Fibroblast of lung (primary cell): Measurements from ENCODE around the gene DIS3L2. TPM values are rescaled to one million over a fixed set of nuclear protein-coding genes. Genes with fewer than 3 reads are reported as not detected.

Experiments used
- DNase-seq, 2 donors: peaks; one replicate each; pipeline versions ENCODE4 v3.0.0 to v3.0.0-alpha.2; 2010; ENCODE audit warnings: low read depth in 2 of 2
- H2AFZ ChIP-seq: 2 replicates; pipeline ENCODE4 v1.5.1; 2012; ENCODE audit warnings: low read length, control low read depth, inconsistent platforms
- H3K27ac ChIP-seq: 2 replicates; pipeline ENCODE4 v1.5.1; 2011; ENCODE audit warnings: low read length, control low read depth; ENCODE audit not compliant: insufficient read depth
- H3K27me3 ChIP-seq: 2 replicates; pipeline ENCODE4 v1.5.1; 2011; ENCODE audit warnings: mild to moderate bottlenecking, low read length; ENCODE audit not compliant: control insufficient read depth, insufficient read depth
- H3K36me3 ChIP-seq: 2 replicates; pipeline ENCODE4 v1.5.1; 2011; ENCODE audit warnings: low read length; ENCODE audit not compliant: control insufficient read depth, insufficient read depth
- H3K4me1 ChIP-seq: 2 replicates; pipeline ENCODE4 v1.5.1; 2011; ENCODE audit warnings: low read length; ENCODE audit not compliant: control insufficient read depth, insufficient read depth; ENCODE audit errors: extremely low read depth
- H3K4me2 ChIP-seq: 2 replicates; pipeline ENCODE4 v1.5.1; 2011; ENCODE audit warnings: low read length, control low read depth; ENCODE audit not compliant: insufficient read depth; ENCODE audit errors: extremely low read depth
- H3K4me3 ChIP-seq, 4 experiments: fragments of 200-600 bp in 1 of 4; sonication (generic) in 1 of 4; replicated peaks in 1 of 4; 2 replicates each; pipeline ENCODE4 v1.5.1; 2011 to 2016; ENCODE audit warnings: low read length in 4 of 4, low read depth in 3 of 4, mild to moderate bottlenecking in 3 of 4, control low read depth in 2 of 4, inconsistent platforms in 1 of 4, mixed read lengths in 1 of 4; ENCODE audit not compliant: insufficient read depth in 1 of 4; ENCODE audit errors: control extremely low read depth in 1 of 4
- H3K79me2 ChIP-seq: 2 replicates; pipeline ENCODE4 v1.5.1; 2012; ENCODE audit warnings: mild to moderate bottlenecking, low read length, inconsistent platforms; ENCODE audit not compliant: control insufficient read depth, insufficient read depth
- H3K9ac ChIP-seq: 2 replicates; pipeline ENCODE4 v1.5.1; 2011; ENCODE audit warnings: mild to moderate bottlenecking, low read length, control low read depth; ENCODE audit not compliant: insufficient read depth
- H3K9me3 ChIP-seq: 2 replicates; pipeline ENCODE4 v1.5.1; 2012; ENCODE audit warnings: low read depth, low read length; ENCODE audit not compliant: control insufficient read depth, insufficient read depth
- H4K20me1 ChIP-seq: 2 replicates; pipeline ENCODE4 v1.5.1; 2011; ENCODE audit warnings: low read length; ENCODE audit not compliant: control insufficient read depth, insufficient read depth; ENCODE audit errors: extremely low read depth
- CTCF ChIP-seq, 2 donors: IDR thresholded peaks in 1 of 2; conservative IDR thresholded peaks in 1 of 2; 1 replicate in 1 of 2; 2 replicates in 1 of 2; pipeline ENCODE4 v1.5.1; 2011 to 2012; ENCODE audit warnings: low read length in 2 of 2, control low read depth in 1 of 2, inconsistent platforms in 1 of 2, low read depth in 1 of 2, mild to moderate bottlenecking in 1 of 2
- EZH2 ChIP-seq: IDR thresholded peaks from 2 replicates; pipeline ENCODE4 v1.5.1; 2012; ENCODE audit warnings: low read length, control low read depth, mild to moderate bottlenecking; ENCODE audit errors: missing control alignments
- polyA plus RNA-seq, 2 donors: library from polyadenylated mRNA; depleted of rRNA in 1 of 2; stranded (reverse) in 1 of 2; unstranded in 1 of 2; fragments of >200 nt; gene quantifications; 2 replicates each; pipeline ENCODE4 v1.2.1, GENCODE V29; 2011 to 2012; ENCODE audit warnings: missing spikeins in 1 of 2
- total RNA-seq: library from RNA; depleted of rRNA; stranded (reverse); fragments of >200 nt; gene quantifications from 2 replicates; pipeline ENCODE4 v1.2.1, GENCODE V29; 2014

DIS3L2 gene
- total and polyA plus RNA-seq, 2 donors (not counting 1 experiment from before 2014, with no cell fraction given) = 5.2 to 15.2 TPM

- no peaks in the 10 kb centered on the region for H4K20me1 ChIP-seq
- no peaks in the 10 kb centered on the region for H3K4me1 ChIP-seq
- H2AFZ ChIP-seq = no peak overlapping the region
- no peak overlapping the region for H3K27ac ChIP-seq
- H3K27me3 ChIP-seq = no peaks in the 10 kb centered on the region
- H3K9me3 ChIP-seq = no peaks in the 10 kb centered on the region
- H3K4me2 ChIP-seq = no peak overlapping the region
- H3K4me3 ChIP-seq = no peak overlapping the region
- TF ChIP-seq EZH2 = no peak
- TF ChIP-seq CTCF (conservative IDR thresholded peaks at IDR 0.05 in 1 of 2, IDR thresholded peaks at IDR 0.05 in 1 of 2; ENCODE audit: low read depth in 1 of 2, low read length in 2 of 2) = no peak
- DNase-seq = no peak
- no peaks in the 10 kb centered on the region for H3K79me2 ChIP-seq
- H3K36me3 ChIP-seq = no peaks in the 10 kb centered on the region
- H3K9ac ChIP-seq = no peak overlapping the region
Measured at GRCh38 chr2:232268636-232269165, 307.2 kb downstream of the DIS3L2 start.

- H3K27me3 ChIP-seq = no peaks in the 10 kb centered on the region
- H3K36me3 ChIP-seq = no peaks in the 10 kb centered on the region
- H3K27ac ChIP-seq = no peak overlapping the region
- no peaks in the 10 kb centered on the region for H4K20me1 ChIP-seq
- no peak overlapping the region for H3K4me3 ChIP-seq
- no peak for TF ChIP-seq CTCF (conservative IDR thresholded peaks at IDR 0.05 in 1 of 2, IDR thresholded peaks at IDR 0.05 in 1 of 2; ENCODE audit: low read depth in 1 of 2, low read length in 2 of 2)
- no peak for TF ChIP-seq EZH2
- no peak overlapping the region for H3K9ac ChIP-seq
- H3K79me2 ChIP-seq = no peaks in the 10 kb centered on the region
- no peaks in the 10 kb centered on the region for H3K4me1 ChIP-seq
- no peak overlapping the region for H3K4me2 ChIP-seq
- H3K9me3 ChIP-seq = no peaks in the 10 kb centered on the region
- DNase-seq = no peak
- H2AFZ ChIP-seq = no peak overlapping the region
Measured at GRCh38 chr2:232269867-232270266, 308.4 kb downstream of the DIS3L2 start.

- no peak for TF ChIP-seq EZH2
- no peak for TF ChIP-seq CTCF (conservative IDR thresholded peaks at IDR 0.05 in 1 of 2, IDR thresholded peaks at IDR 0.05 in 1 of 2; ENCODE audit: low read depth in 1 of 2, low read length in 2 of 2)
- no peak for DNase-seq
Measured at GRCh38 chr2:232273903-232274643, 312.6 kb downstream of the DIS3L2 start.

More at GRCh38 chr2:232273903-232274643, 312.6 kb downstream of the DIS3L2 start:
- H3K36me3 ChIP-seq = no peaks in the 10 kb centered on the region
- no peak overlapping the region for H3K4me2 ChIP-seq
- H2AFZ ChIP-seq = no peak overlapping the region
- H3K79me2 ChIP-seq = no peaks in the 10 kb centered on the region
- H3K9ac ChIP-seq = no peak overlapping the region
- no peaks in the 10 kb centered on the region for H3K4me1 ChIP-seq
- no peaks in the 10 kb centered on the region for H4K20me1 ChIP-seq
- no peaks in the 10 kb centered on the region for H3K9me3 ChIP-seq
- no peaks in the 10 kb centered on the region for H3K27me3 ChIP-seq
- H3K27ac ChIP-seq = no peak overlapping the region
- H3K4me3 ChIP-seq = no peak overlapping the region
